Left lung (tissue), 10 donors: ENCODE data around the gene CIITA. TPM values are rescaled to one million over a fixed set of nuclear protein-coding genes. Genes with fewer than 3 reads are reported as not detected.

Experiments
- ATAC-seq: fragments of 200-7000 bp; cut with Tn5 transposase; one replicate; pipeline ENCODE4 v1.9.1; 2020; ENCODE audit warnings: moderate library complexity
- DNase-seq, 4 donors: peaks; one replicate each; pipeline ENCODE4 v3.0.0-alpha.2; 2013 to 2020
- H3K27ac ChIP-seq, 2 donors: fragments of 200-600 bp; sonication (generic) in 1 of 2; one replicate each; pipeline versions ENCODE4 v1.5.0 to v1.8.0; 2020 to 2021
- H3K27me3 ChIP-seq, 2 donors: fragments of 200-600 bp; sonication (generic) in 1 of 2; one replicate each; pipeline versions ENCODE4 v1.5.0 to v1.8.0; 2020 to 2021
- H3K36me3 ChIP-seq, 2 donors: fragments of 200-600 bp; sonication (generic) in 1 of 2; one replicate each; pipeline versions ENCODE4 v1.5.0 to v1.8.0; 2020 to 2021
- H3K4me1 ChIP-seq, 2 donors: fragments of 200-600 bp; one replicate each; pipeline ENCODE4 v1.8.0; 2021
- H3K4me3 ChIP-seq, 2 donors: fragments of 200-600 bp; sonication (generic) in 1 of 2; one replicate each; pipeline versions ENCODE4 v1.5.0 to v1.8.0; 2020 to 2021; ENCODE audit warnings: mild to moderate bottlenecking in 1 of 2
- H3K9me3 ChIP-seq, 2 donors: fragments of 200-600 bp; sonication (generic) in 1 of 2; one replicate each; pipeline versions ENCODE4 v1.5.0 to v1.8.0; 2020 to 2021
- CTCF ChIP-seq, 2 donors: fragments of 200-600 bp; sonication (generic) in 1 of 2; IDR thresholded peaks; one replicate each; pipeline versions ENCODE4 v1.5.0 to v1.8.0; 2021; ENCODE audit warnings: antibody characterized with exemption in 2 of 2
- intact Hi-C, 2 donors: fragments of 100-400 bp; cut with DNase I; formaldehyde crosslinking; loops; one replicate each; pipeline versions ENCODE4 v1.11.2 to v1.14.2; 2022
- polyA plus RNA-seq, 6 donors: library from polyadenylated mRNA; unstranded; fragments of 120-200 nt; gene quantifications; one replicate each; pipeline ENCODE4 v1.2.1, GENCODE V29; 2013; ENCODE audit not compliant: insufficient read length in 6 of 6
- total RNA-seq, 2 donors: library from RNA; stranded (reverse); fragmentation: NEBNext Ultra II Directional; extraction: Animal tissue kit (Norgen Biotek cat#: 25700); gene quantifications; one replicate each; pipeline ENCODE4 v1.2.1, GENCODE V29; 2021
- donor health status: DM: no; HTN: yes; CAD: no.
- donor health status: DM: no; HTN: no; CAD: no.

The CIITA gene
- total and polyA plus RNA-seq, 8 donors: 2.6 to 49.0 (median 5.8) TPM

GRCh38 chr16:10902999-10903398, 26.0 kb downstream of the CIITA start:
- no peak for TF ChIP-seq CTCF (IDR thresholded peaks at IDR 0.05)

GRCh38 chr16:10906482-10906881, 29.5 kb downstream of the CIITA start:
- peaks cover 0 to 95% of the 10 kb centered on the region in 2 donors for H3K36me3 ChIP-seq
- no peaks in the 10 kb centered on the region for H3K27me3 ChIP-seq
- no peak overlapping the region for H3K27ac ChIP-seq
- DNase-seq: no peak
- no peaks in the 10 kb centered on the region for H3K9me3 ChIP-seq
- no peak for TF ChIP-seq CTCF (IDR thresholded peaks at IDR 0.05)
- no peak overlapping the region for H3K4me3 ChIP-seq
- peaks cover 0 to 6% of the 10 kb centered on the region in 2 donors for H3K4me1 ChIP-seq
- intact Hi-C loops: no loop called here
- no peak for ATAC-seq

More at GRCh38 chr16:10902999-10903398, 26.0 kb downstream of the CIITA start:
- ATAC-seq (no peak), DNase-seq (no peak)
- peaks cover 0 to 6% of the 10 kb centered on the region in 2 donors for H3K4me1 ChIP-seq
- no peak overlapping the region for H3K27ac ChIP-seq
- intact Hi-C loops: no loop called here
- H3K27me3 ChIP-seq: no peaks in the 10 kb centered on the region
- peaks cover 0 to 96% of the 10 kb centered on the region in 2 donors for H3K36me3 ChIP-seq
- no peaks in the 10 kb centered on the region for H3K9me3 ChIP-seq
- no peak overlapping the region for H3K4me3 ChIP-seq

GRCh38 chr16:10906914-10907756, 30.1 kb downstream of the CIITA start:
- H3K9me3 ChIP-seq: no peaks in the 10 kb centered on the region
- DNase-seq (peak in 3 of 4 donors; percentile 33 to 83 (median 71)), ATAC-seq (peak; percentile 67)
- peaks cover 0 to 88% of the 10 kb centered on the region in 2 donors for H3K36me3 ChIP-seq
- no peaks in the 10 kb centered on the region for H3K27me3 ChIP-seq
- intact Hi-C loops: no loop called here
- H3K4me3 ChIP-seq: no peak overlapping the region
- H3K4me1 ChIP-seq: peaks cover 0 to 6% of the 10 kb centered on the region in 2 donors
- H3K27ac ChIP-seq: no peak overlapping the region
- no peak for TF ChIP-seq CTCF (IDR thresholded peaks at IDR 0.05)

- no peak for TF ChIP-seq CTCF (IDR thresholded peaks at IDR 0.05)
- Histone ChIP-seq H3K9me3 (no peaks in the 10 kb centered on the region), H3K27me3 (no peaks in the 10 kb centered on the region), H3K4me1 (peaks cover 0 to 6% of the 10 kb centered on the region in 2 donors), H3K36me3 (peaks cover 0 to 82% of the 10 kb centered on the region in 2 donors), H3K4me3 (no peak overlapping the region), H3K27ac (no peak overlapping the region)
- no peak for DNase-seq
- intact Hi-C loops: no loop called here
- ATAC-seq: no peak
Observed at GRCh38 chr16:10907757-10908045, 30.7 kb downstream of the CIITA start.

GRCh38 chr16:10911267-10911666, 34.3 kb downstream of the CIITA start:
- H3K27ac ChIP-seq: no peak overlapping the region
- no peak for DNase-seq
- intact Hi-C loops: loop anchor here in 1 of 2 donors (10.0 kb wide), 1 partner anchor 146 kb away; no protein-coding TSS in a partner anchor

More at GRCh38 chr16:10911267-10911666, 34.3 kb downstream of the CIITA start:
- H3K27me3 ChIP-seq: no peaks in the 10 kb centered on the region
- no peak overlapping the region for H3K4me3 ChIP-seq
- peaks cover 0 to 63% of the 10 kb centered on the region in 2 donors for H3K36me3 ChIP-seq
- ATAC-seq: no peak
- H3K4me1 ChIP-seq: peaks cover 0 to 8% of the 10 kb centered on the region in 2 donors
- H3K9me3 ChIP-seq: no peaks in the 10 kb centered on the region
- no peak for TF ChIP-seq CTCF (IDR thresholded peaks at IDR 0.05)
